Measurements from ENCODE around the gene COX17. TPM values are rescaled to one million over a fixed set of nuclear protein-coding genes. Genes with fewer than 3 reads are reported as not detected.

Gene COX17
- total RNA-seq, 1 donor from 2014 or later, result 25.4 TPM

GRCh38 chr3:119625451-119626153, 51.6 kb downstream of the COX17 start:
- no peak for DNase-seq (ENCODE audit: low read depth in 2 of 2)

DNA sequence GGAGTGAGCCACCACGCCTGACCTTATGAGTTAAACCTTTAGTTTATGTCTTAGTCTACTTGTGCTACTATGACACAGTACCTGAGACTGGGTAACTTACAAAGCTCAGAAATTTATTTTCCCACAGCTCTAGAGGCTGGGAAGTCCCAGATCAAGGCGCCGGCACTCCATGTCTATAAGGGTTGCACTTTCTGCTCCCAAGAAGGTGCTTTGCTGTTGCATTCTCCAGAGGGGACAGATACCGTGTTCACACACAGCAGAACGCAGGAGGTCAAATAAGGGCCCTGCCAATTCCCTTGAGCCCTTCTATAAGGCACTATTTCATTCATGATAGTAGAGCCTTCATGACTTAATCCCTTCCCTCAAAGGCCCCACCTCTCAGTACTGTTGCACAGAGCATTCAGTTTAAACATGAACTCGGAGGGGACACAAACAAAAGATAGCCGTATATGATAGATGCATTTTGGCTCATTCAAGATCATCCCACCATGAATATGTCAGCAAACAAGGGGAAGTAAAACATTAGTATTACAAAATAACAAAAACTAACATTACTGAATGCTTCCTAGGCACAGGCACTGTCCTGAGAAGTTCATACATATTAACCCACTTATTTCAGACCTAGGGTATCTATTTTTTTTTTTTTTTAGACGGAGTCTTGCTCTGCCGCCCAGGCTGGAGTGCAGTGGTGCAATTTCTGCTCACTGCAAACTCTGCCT, 53.0 kb downstream of the COX17 start:
- no peak for DNase-seq (ENCODE audit: low read depth in 2 of 2)

GRCh38 chr3:119620899-119621298, 56.3 kb downstream of the COX17 start:
- DNase-seq (ENCODE audit: low read depth in 2 of 2), result no peak

Other genes starting within 250 kb of the COX17 start
- 25.8 and 28.6 TPM in 2 replicates for gene TMEM39A, start 213.8 kb downstream of the COX17 start, total RNA-seq
- gene POGLUT1, start 208.4 kb downstream of the COX17 start, total RNA-seq, result 10.5 and 14.3 TPM in 2 replicates
- 37.1 and 39.7 TPM in 2 replicates for gene TIMMDC1, start 178.9 kb downstream of the COX17 start, total RNA-seq
- under 0.01 TPM in 1 of 2 replicates, not detected in the other for gene CD80, start 117.8 kb downstream of the COX17 start, total RNA-seq
- gene ADPRH, start 97.9 kb downstream of the COX17 start, total RNA-seq, result 8.7 and 10.5 TPM in 2 replicates
- 5.1 and 11.9 TPM in 2 replicates for gene PLA1A, start 79.5 kb downstream of the COX17 start, total RNA-seq
- gene POPDC2, start 16.8 kb downstream of the COX17 start, total RNA-seq, result 0.26 and 0.76 TPM in 2 replicates
- 0.13 TPM in 1 of 2 replicates, not detected in the other for gene CFAP91, start 25.6 kb upstream of the COX17 start, total RNA-seq
- under 0.01 TPM in 1 of 2 replicates, not detected in the other for gene NR1I2, start 104.7 kb upstream of the COX17 start, total RNA-seq